VCaP (cell line): ENCODE results near the gene TCF23.

ENCODE experiments used
- H3K27ac ChIP-seq: fragments of 450-650 bp; 2 replicates; pipeline ENCODE4 v1.5.1; 2017
- TF ChIP-seq, protein P1 (sequence below): fragments of 450-650 bp; conservative IDR thresholded peaks from 2 replicates; pipeline ENCODE4 v1.5.1; 2017; ENCODE audit warnings: mild to moderate bottlenecking, moderate library complexity

Gene TCF23

DNA sequence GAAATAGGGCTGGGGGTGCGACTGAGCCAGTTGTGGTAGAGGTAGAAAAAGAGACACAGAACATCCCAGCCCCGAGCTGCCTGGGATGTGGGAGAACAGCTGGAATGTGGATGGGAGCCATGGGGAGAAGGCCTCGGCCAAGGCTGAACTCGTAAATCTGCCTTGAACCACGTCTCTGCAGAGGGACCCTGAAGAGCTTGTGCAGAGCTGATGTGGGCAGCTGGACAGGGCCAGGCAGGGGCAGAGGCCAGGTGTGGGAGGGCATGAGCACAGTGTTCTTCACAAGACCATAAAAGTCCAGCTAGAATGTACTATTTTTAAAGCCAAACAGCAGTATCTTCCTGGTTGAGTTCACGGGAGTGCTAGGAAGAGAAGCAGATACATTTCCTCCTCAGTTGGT lies 5.7 kb downstream of the TCF23 start:
- no peak overlapping the region for H3K27ac ChIP-seq

DNA sequence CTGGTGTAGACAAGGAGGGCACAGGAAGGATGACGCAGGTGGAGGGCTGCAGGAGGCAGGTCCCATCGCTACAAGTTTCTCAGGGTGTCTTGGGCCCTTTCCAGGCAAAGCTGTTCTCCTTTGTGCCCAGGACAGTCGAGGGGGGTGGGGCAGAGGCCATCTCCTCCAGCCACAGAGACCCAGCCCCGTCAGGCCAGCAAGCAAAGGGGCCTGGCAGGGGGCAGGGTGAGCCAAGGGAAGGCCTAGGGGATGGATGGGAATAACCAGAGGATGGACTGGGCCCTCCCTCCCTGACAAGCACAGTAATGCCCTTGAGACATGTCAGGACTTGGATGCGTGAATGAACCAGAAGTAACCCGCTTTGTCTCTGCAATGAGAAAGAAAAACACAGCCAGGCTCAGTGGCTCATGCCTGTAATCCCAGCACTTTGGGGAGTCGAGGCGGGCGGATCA lies 6.3 kb downstream of the TCF23 start:
- TF ChIP-seq, protein P1, sequence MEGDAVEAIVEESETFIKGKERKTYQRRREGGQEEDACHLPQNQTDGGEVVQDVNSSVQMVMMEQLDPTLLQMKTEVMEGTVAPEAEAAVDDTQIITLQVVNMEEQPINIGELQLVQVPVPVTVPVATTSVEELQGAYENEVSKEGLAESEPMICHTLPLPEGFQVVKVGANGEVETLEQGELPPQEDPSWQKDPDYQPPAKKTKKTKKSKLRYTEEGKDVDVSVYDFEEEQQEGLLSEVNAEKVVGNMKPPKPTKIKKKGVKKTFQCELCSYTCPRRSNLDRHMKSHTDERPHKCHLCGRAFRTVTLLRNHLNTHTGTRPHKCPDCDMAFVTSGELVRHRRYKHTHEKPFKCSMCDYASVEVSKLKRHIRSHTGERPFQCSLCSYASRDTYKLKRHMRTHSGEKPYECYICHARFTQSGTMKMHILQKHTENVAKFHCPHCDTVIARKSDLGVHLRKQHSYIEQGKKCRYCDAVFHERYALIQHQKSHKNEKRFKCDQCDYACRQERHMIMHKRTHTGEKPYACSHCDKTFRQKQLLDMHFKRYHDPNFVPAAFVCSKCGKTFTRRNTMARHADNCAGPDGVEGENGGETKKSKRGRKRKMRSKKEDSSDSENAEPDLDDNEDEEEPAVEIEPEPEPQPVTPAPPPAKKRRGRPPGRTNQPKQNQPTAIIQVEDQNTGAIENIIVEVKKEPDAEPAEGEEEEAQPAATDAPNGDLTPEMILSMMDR: no peak
- H3K27ac ChIP-seq: no peak overlapping the region

More for the DNA sequence above, 5.7 kb downstream of the TCF23 start:
- TF ChIP-seq, protein P1: no peak

GRCh38 chr2:27158468-27158867 lies 9.7 kb downstream of the TCF23 start:
- TF ChIP-seq, protein P1: no peak
- H3K27ac ChIP-seq: no peak overlapping the region

DNA sequence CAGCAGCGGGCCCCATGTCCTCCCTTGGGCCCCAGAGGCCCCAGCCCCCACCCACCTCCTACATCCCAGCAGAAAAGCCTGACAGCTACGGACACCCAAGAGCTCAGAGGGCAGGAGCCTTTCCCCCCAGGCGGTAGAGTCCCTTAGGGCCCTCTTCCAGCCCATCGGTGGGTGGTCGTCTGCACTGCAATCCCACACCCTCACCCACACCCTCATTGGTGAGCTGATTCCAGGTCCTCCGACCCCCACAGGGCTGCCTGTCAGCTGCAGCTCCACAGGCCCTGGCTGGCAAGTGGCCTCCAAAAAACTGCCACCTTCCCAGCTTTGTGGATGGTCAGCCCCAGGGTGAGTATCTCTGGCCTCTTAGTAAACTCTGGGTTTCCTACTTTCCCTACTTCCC lies 10.5 kb downstream of the TCF23 start:
- TF ChIP-seq, protein P1: no peak
- H3K27ac ChIP-seq: no peak overlapping the region

DNA sequence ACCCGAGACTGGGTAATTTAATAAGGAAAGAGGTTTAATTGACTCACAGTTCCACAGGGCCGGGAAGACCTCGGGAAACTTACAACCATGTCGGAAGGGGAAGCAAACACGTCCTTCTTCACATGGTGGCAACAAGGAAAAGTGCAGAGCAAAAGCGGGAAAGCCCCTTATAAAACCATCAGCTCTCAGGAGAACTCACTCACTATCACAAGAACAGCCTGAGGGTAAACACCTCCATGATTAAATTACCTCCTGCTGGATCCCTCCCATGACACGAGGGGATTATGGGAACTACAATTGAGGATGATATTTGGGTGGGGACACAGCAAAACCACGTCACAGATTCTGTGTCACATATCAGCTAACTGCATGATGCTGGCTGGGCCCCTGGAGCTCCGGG lies 11.4 kb downstream of the TCF23 start:
- no peak overlapping the region for H3K27ac ChIP-seq
- TF ChIP-seq, protein P1: no peak

- no peak overlapping the region for H3K27ac ChIP-seq
- TF ChIP-seq, protein P1: no peak
Observed at GRCh38 chr2:27162151-27163121, 13.6 kb downstream of the TCF23 start.

DNA sequence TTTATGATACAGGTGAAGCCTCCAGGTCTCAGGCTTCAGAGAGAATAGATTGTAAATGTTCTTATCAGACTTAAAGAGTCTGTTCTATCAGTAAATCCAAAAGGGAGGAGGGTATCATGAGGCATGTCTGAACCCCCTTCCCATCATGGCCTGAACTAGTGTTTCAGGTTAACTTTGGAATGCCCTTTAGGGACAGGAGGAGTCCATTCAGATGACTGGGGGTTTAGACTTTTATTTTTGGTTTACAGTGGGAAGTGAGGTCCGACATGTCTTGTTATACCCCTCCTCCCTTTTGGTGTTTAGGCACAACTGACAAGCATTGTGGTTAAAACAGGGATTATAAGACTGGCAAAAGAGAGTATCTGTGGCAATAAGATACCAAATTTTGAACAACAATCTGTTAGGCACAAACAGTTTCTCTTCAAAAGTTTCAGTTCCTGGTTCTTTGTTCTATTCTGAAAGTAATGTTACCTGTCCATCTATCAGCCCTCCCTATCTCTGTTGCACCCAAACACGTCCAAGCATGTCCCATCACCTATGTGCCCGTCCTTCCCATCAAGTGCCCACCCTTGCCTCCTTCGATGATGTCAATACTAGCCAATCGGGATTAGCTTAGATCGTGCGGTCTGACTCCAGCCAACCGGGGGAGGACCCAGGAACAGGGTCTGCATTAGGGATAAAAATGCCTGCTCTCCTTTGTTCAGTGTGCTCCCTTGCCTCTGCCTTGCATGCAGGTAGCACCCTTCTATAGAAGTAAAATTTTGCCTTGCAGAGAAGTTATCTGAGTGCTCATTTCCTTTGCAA lies 16.4 kb downstream of the TCF23 start:
- no peak overlapping the region for H3K27ac ChIP-seq
- TF ChIP-seq, protein P1: no peak
